ENCODE results near the gene MYO1D. TPM values are rescaled to one million over a fixed set of nuclear protein-coding genes. Genes with fewer than 3 reads are reported as not detected.
"Not testable (repeated sequence)": the region's sequence is repeated elsewhere in the genome, so short reads cannot be mapped to it uniquely, and the experiment has no call there.

MYO1D gene
- total and polyA plus RNA-seq, 2 donors (not counting 1 experiment from before 2014, with no cell fraction given): 5.4 to 26.7 TPM

DNA sequence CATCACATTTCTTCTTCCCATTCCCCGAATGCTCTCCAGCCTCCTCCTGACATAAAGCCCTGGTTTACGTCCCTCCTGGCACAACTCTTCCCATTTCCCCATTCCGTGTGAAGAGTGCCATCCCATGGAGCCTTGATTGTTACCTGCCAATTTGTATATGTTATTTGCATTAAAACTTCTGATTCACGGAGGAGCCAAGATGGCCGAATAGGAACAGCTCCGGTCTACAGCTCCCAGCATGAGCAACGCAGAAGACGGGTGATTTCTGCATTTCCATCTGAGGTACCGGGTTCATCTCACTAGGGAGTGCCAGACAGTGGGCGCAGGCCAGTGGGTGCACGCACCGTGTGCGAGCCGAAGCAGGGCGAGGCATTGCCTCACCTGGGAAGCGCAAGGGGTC is 10.0 kb upstream of the MYO1D start:
- H4K20me1 ChIP-seq (ENCODE audit: control insufficient read depth, insufficient read depth, low read length, poor library complexity, severe bottlenecking); H3K4me2 ChIP-seq (replicated peaks; ENCODE audit: low read depth, low read length, poor library complexity, severe bottlenecking); H3K9me3 Mint-ChIP-seq (ENCODE audit: insufficient read depth); H3K27ac ChIP-seq (ENCODE audit: low read length in 2 of 2); H3K36me3 ChIP-seq (replicated peaks in 1 of 2; ENCODE audit: control extremely low read depth in 1 of 2, control insufficient read depth in 1 of 2, extremely low read depth in 1 of 2, insufficient read depth in 2 of 2, low read length in 1 of 2); DNase-seq; POLR2A ChIA-PET; H3K4me3 ChIP-seq (ENCODE audit: control extremely low read depth in 1 of 5, extremely low read depth in 1 of 5, insufficient read depth in 1 of 5, low read depth in 2 of 5, low read length in 4 of 5); H3K4me3 Mint-ChIP-seq; H3K79me2 ChIP-seq (ENCODE audit: control insufficient read depth, insufficient read depth, low read length); H3K9ac ChIP-seq (ENCODE audit: low read length); H3K9me3 ChIP-seq (ENCODE audit: control extremely low read depth in 1 of 3, control insufficient read depth in 2 of 3, insufficient read depth in 1 of 3, low read length in 2 of 3); ATAC-seq (ENCODE audit: low read depth); H3K4me1 ChIP-seq (ENCODE audit: control insufficient read depth in 2 of 2, insufficient read depth in 2 of 2, low read length in 2 of 2); intact Hi-C loops (cut with micrococcal nuclease); H3K27ac Mint-ChIP-seq; H3K27me3 ChIP-seq (replicated peaks in 1 of 4; ENCODE audit: control extremely low read depth in 1 of 4, control insufficient read depth in 3 of 4, insufficient read depth in 4 of 4, low read length in 3 of 4); H2AFZ ChIP-seq (ENCODE audit: insufficient read depth, low read depth, low read length, poor library complexity, severe bottlenecking); H3K4me1 Mint-ChIP-seq: not testable (repeated sequence)
- WGBS (ENCODE audit: insufficient coverage): no CpG with 5 or more reads among the region's 16 CpGs
- H3K27me3 Mint-ChIP-seq: peaks cover 22% of the 10 kb centered on the region
- CTCF ChIA-PET: interaction anchor here (2.0 kb wide), 1 partner anchor 10 kb away, joined by 14 read pairs; the partner anchor contains the start of gene MYO1D

DNA sequence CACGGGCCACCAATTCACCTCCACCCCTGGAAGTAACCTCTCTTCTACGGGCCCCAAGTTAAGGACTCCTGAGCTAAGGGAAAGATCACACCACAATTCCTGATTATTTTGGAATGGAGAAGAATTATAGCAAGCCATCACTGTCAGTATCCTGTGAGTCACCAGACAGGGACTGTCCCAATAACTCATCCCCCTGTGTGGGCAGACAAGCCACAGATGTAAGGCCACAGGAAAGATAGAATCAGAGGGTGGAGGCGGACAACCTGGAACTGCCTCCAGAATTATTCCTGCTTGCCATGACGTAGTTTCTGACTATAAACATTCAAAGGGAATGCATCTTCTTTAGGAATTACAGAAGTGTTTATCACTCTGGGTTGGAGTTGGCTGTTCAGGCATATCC is 5.8 kb upstream of the MYO1D start:
- Histone ChIP-seq H3K4me2 (replicated peaks; ENCODE audit: low read depth, low read length, poor library complexity, severe bottlenecking) (no peak overlapping the region), H3K9ac (ENCODE audit: low read length) (no peak overlapping the region), H3K36me3 (replicated peaks in 1 of 2; ENCODE audit: control extremely low read depth in 1 of 2, control insufficient read depth in 1 of 2, extremely low read depth in 1 of 2, insufficient read depth in 2 of 2, low read length in 1 of 2) (no peaks in the 10 kb centered on the region), H3K27me3 (replicated peaks in 1 of 4; ENCODE audit: control extremely low read depth in 1 of 4, control insufficient read depth in 3 of 4, insufficient read depth in 4 of 4, low read length in 3 of 4) (peaks cover 0 to 4% (median 1%) of the 10 kb centered on the region in 4 experiments), H3K9me3 (ENCODE audit: control extremely low read depth in 1 of 3, control insufficient read depth in 2 of 3, insufficient read depth in 1 of 3, low read length in 2 of 3) (no peaks in the 10 kb centered on the region), H3K4me1 (ENCODE audit: control insufficient read depth in 2 of 2, insufficient read depth in 2 of 2, low read length in 2 of 2) (peaks cover 2 to 6% of the 10 kb centered on the region in 2 donors), H2AFZ (ENCODE audit: insufficient read depth, low read depth, low read length, poor library complexity, severe bottlenecking) (no peak overlapping the region), H3K27ac (ENCODE audit: low read length in 2 of 2) (no peak overlapping the region), H3K79me2 (ENCODE audit: control insufficient read depth, insufficient read depth, low read length) (no peaks in the 10 kb centered on the region), H3K4me3 (ENCODE audit: control extremely low read depth in 1 of 5, extremely low read depth in 1 of 5, insufficient read depth in 1 of 5, low read depth in 2 of 5, low read length in 4 of 5) (no peak overlapping the region), H4K20me1 (ENCODE audit: control insufficient read depth, insufficient read depth, low read length, poor library complexity, severe bottlenecking) (no peaks in the 10 kb centered on the region)
- ATAC-seq (ENCODE audit: low read depth): no peak
- WGBS (ENCODE audit: insufficient coverage): no CpG with 5 or more reads among the region's 4 CpGs
- Mint-ChIP-seq H3K27me3 (peaks cover 23% of the 10 kb centered on the region), H3K4me1 (peaks cover 9% of the 10 kb centered on the region), H3K4me3 (no peak overlapping the region), H3K9me3 (ENCODE audit: insufficient read depth) (no peaks in the 10 kb centered on the region), H3K27ac (no peak overlapping the region)
- no peak for TF ChIP-seq EZH2 (IDR thresholded peaks at IDR 0.05; ENCODE audit: borderline replicate concordance, insufficient read depth, low read depth, low read length, poor library complexity, severe bottlenecking)
- TF ChIP-seq, protein P1, sequence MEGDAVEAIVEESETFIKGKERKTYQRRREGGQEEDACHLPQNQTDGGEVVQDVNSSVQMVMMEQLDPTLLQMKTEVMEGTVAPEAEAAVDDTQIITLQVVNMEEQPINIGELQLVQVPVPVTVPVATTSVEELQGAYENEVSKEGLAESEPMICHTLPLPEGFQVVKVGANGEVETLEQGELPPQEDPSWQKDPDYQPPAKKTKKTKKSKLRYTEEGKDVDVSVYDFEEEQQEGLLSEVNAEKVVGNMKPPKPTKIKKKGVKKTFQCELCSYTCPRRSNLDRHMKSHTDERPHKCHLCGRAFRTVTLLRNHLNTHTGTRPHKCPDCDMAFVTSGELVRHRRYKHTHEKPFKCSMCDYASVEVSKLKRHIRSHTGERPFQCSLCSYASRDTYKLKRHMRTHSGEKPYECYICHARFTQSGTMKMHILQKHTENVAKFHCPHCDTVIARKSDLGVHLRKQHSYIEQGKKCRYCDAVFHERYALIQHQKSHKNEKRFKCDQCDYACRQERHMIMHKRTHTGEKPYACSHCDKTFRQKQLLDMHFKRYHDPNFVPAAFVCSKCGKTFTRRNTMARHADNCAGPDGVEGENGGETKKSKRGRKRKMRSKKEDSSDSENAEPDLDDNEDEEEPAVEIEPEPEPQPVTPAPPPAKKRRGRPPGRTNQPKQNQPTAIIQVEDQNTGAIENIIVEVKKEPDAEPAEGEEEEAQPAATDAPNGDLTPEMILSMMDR (IDR thresholded peaks at IDR 0.05): no peak
- intact Hi-C loops (cut with micrococcal nuclease): no loop called here
- ChIA-PET POLR2A (no interaction called here), CTCF (no interaction called here)
- no peak for DNase-seq
